ENCODE data around the gene DENND2D. TPM values are rescaled to one million over a fixed set of nuclear protein-coding genes. Genes with fewer than 3 reads are reported as not detected.

Gene DENND2D
- total and polyA plus RNA-seq, 10 of the 15 experiments (the other 5 are each of a cell fraction or from before 2014, with no cell fraction given), result 149 to 375 (median 172) TPM

DNA sequence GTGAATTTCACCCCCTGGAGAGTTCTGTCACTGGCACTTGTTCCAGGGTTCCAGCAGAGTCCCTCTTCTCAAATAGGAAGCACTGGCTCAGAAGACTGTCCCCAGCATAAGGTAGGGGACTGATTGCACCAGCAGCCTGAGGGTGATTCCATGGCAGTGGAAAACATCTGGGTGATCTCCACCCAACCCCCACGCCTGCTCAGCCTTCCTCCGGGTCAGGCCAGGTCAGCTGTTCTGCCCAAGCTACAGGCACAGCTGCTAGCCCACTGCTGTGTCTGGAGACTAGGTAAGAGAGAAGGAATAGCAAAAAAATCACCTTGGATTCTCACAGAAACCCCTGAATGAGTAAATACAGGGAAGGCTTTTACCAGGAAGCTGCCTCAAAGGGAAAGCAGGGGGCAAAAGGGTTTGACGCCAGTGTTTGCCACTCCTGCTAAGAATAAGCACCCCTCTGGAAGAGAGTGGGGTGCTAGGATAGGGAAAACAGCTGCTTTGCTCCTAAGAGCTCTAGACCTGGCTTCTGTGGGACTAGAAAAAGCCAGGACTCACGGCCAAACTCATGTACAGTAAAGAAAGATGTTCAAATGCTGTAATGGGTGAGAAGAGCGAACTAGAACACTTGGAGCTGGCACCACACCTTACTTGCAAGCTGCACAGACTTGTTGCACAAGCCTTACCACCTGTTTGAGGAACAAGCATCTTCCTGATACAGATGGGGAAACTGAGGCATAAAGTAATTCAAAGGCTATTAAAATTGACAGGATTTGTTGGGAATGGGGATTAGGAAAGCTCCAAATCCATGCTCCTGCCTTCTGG lies 1.0 kb upstream of the DENND2D start:
- ATAC-seq (no peak), FAIRE-seq (no peak), DNase-seq (ENCODE audit: low read depth, low spot score) (no peak)
- in situ Hi-C loops (cut with MboI) (no loop called here), intact Hi-C loops (cut with micrococcal nuclease; ENCODE audit: unreplicated experiment) (loop anchor here (5.0 kb wide), 3 partner anchors 329 to 416 kb away; partner anchors contain the start of genes CD53 and RAP1A)
- no TSS peak for BruUV-seq (replicated peaks)
- peaks cover 82% of the 10 kb centered on the region for H3K79me2 ChIP-seq (ENCODE audit: control insufficient read depth, insufficient read depth, low read length)
- ChIA-PET RAD21 (ENCODE audit: unreplicated experiment) (interaction anchor here (0.8 to 15.0 kb wide), 12 partner anchors 9 to 199 kb away, joined by 3 to 542 read pairs (median 6); partner anchors contain the start of genes CEPT1 and DRAM2), CTCF (interaction anchor here (0.9 to 14.9 kb wide), 7 partner anchors 9 to 198 kb away, joined by 3 to 239 read pairs (median 7); no protein-coding TSS in a partner anchor), SMC1A (ENCODE audit: uncharacterized antibody, unreplicated experiment) (interaction anchor here (0.9 to 8.7 kb wide), 14 partner anchors 8 to 171 kb away, joined by 3 to 284 read pairs (median 4); no protein-coding TSS in a partner anchor), POLR2A (interaction anchor here (0.8 to 12.8 kb wide), 6 partner anchors 8 to 62 kb away, joined by 3 to 371 read pairs (median 4); partner anchors contain the start of gene DRAM2)
- 45% methylated on average over 5 of the region's 5 CpGs for WGBS (ENCODE audit: insufficient coverage, insufficient replicate concordance, low lambda C conversion rate, missing lambda C conversion rate)
- no peaks in the 10 kb centered on the region for H3K9me3 ChIP-seq (replicated peaks; ENCODE audit: control insufficient read depth, insufficient read depth, low read length)
- no peak overlapping the region for H2AFZ ChIP-seq (ENCODE audit: control insufficient read depth, low read depth, low read length)
- peak overlapping the region; percentile 92 for H3K27ac ChIP-seq (ENCODE audit: control insufficient read depth, insufficient read depth)
- peaks cover 5% of the 10 kb centered on the region in 2 experiments; a peak in 3 of 4 replicates for H3K36me3 ChIP-seq (ENCODE audit: control insufficient read depth in 2 of 2, insufficient read depth in 2 of 2, low read length in 1 of 2)
- no peaks in the 10 kb centered on the region for H4K20me1 ChIP-seq (ENCODE audit: control insufficient read depth, insufficient read depth)
- H3K4me1 ChIP-seq (ENCODE audit: control insufficient read depth, insufficient read depth, low read length), result peaks cover 39% of the 10 kb centered on the region
- peak overlapping the region; percentile 99 for H3K4me2 ChIP-seq (ENCODE audit: control insufficient read depth, insufficient read depth)
- no peaks in the 10 kb centered on the region for H3K27me3 ChIP-seq (replicated peaks in 1 of 2; ENCODE audit: control insufficient read depth in 2 of 2, insufficient read depth in 2 of 2, low read length in 1 of 2)
- H3K9ac ChIP-seq (ENCODE audit: control insufficient read depth, insufficient read depth, low read length), result peak overlapping the region; percentile 93
- peak overlapping the region; percentile 73 for H3K4me3 ChIP-seq
- no peak for TF ChIP-seq PKNOX1 (IDR thresholded peaks at IDR 0.05)
- 0 out of 2 replicates have a peak, but pooled peaks have one; percentile 37 for TF ChIP-seq SIN3A (IDR thresholded peaks at IDR 0.05; ENCODE audit: low read depth, low read length)
- TF ChIP-seq MAX (IDR thresholded peaks at IDR 0.05; ENCODE audit: low read depth, low read length), result no peak
- peak; percentile 44; the same call in 1 of the 2 replicates for TF ChIP-seq CHD1 (IDR thresholded peaks at IDR 0.05; ENCODE audit: low read depth, low read length)
- TF ChIP-seq TARDBP (IDR thresholded peaks at IDR 0.05; ENCODE audit: borderline replicate concordance), result 0 out of 2 replicates have a peak, but pooled peaks have one; percentile 20
- TF ChIP-seq RUNX3 (IDR thresholded peaks at IDR 0.05; ENCODE audit: low read length), result no peak
- TF ChIP-seq STAT3 (IDR thresholded peaks at IDR 0.05; ENCODE audit: low read depth, low read length), result no peak
- peak; percentile 68 for TF ChIP-seq NR2F1 (conservative IDR thresholded peaks at IDR 0.05)
- TF ChIP-seq, protein P1, sequence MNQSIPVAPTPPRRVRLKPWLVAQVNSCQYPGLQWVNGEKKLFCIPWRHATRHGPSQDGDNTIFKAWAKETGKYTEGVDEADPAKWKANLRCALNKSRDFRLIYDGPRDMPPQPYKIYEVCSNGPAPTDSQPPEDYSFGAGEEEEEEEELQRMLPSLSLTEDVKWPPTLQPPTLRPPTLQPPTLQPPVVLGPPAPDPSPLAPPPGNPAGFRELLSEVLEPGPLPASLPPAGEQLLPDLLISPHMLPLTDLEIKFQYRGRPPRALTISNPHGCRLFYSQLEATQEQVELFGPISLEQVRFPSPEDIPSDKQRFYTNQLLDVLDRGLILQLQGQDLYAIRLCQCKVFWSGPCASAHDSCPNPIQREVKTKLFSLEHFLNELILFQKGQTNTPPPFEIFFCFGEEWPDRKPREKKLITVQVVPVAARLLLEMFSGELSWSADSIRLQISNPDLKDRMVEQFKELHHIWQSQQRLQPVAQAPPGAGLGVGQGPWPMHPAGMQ (IDR thresholded peaks at IDR 0.05; ENCODE audit: borderline replicate concordance), result no peak
- TF ChIP-seq, protein P2, sequence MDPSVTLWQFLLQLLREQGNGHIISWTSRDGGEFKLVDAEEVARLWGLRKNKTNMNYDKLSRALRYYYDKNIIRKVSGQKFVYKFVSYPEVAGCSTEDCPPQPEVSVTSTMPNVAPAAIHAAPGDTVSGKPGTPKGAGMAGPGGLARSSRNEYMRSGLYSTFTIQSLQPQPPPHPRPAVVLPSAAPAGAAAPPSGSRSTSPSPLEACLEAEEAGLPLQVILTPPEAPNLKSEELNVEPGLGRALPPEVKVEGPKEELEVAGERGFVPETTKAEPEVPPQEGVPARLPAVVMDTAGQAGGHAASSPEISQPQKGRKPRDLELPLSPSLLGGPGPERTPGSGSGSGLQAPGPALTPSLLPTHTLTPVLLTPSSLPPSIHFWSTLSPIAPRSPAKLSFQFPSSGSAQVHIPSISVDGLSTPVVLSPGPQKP (IDR thresholded peaks at IDR 0.05; ENCODE audit: low read depth, low read length), result no peak
- no peak for TF ChIP-seq STAT1 (conservative IDR thresholded peaks at IDR 0.05)
- 0 out of 2 replicates have a peak, but pooled peaks have one; percentile 80 for TF ChIP-seq WRNIP1 (IDR thresholded peaks at IDR 0.05; ENCODE audit: borderline replicate concordance, low read depth, low read length)
- TF ChIP-seq MYC (IDR thresholded peaks at IDR 0.05; ENCODE audit: insufficient read depth, insufficient read length, insufficient replicate concordance, low read length, severe bottlenecking), result no peak
- TF ChIP-seq MXI1 (IDR thresholded peaks at IDR 0.05; ENCODE audit: low read depth, low read length), result peak; percentile 55; the same call in 1 of the 2 replicates
- TF ChIP-seq, protein P3, sequence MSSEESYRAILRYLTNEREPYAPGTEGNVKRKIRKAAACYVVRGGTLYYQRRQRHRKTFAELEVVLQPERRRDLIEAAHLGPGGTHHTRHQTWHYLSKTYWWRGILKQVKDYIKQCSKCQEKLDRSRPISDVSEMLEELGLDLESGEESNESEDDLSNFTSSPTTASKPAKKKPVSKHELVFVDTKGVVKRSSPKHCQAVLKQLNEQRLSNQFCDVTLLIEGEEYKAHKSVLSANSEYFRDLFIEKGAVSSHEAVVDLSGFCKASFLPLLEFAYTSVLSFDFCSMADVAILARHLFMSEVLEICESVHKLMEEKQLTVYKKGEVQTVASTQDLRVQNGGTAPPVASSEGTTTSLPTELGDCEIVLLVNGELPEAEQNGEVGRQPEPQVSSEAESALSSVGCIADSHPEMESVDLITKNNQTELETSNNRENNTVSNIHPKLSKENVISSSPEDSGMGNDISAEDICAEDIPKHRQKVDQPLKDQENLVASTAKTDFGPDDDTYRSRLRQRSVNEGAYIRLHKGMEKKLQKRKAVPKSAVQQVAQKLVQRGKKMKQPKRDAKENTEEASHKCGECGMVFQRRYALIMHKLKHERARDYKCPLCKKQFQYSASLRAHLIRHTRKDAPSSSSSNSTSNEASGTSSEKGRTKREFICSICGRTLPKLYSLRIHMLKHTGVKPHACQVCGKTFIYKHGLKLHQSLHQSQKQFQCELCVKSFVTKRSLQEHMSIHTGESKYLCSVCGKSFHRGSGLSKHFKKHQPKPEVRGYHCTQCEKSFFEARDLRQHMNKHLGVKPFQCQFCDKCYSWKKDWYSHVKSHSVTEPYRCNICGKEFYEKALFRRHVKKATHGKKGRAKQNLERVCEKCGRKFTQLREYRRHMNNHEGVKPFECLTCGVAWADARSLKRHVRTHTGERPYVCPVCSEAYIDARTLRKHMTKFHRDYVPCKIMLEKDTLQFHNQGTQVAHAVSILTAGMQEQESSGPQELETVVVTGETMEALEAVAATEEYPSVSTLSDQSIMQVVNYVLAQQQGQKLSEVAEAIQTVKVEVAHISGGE (CRISPR knock-in tag; IDR thresholded peaks at IDR 0.05), result peak; percentile 32; the same call in 1 of the 2 replicates
